Stimulated activated CD4-positive, alpha-beta T cell treated with anti-CD3 and anti-CD28 coated beads, Interleukin-12 subunit alpha, Interleukin-12 subunit beta, amount 100 ng/mL, for 48 hours (primary cell): ENCODE data around the gene DDRGK1.

ENCODE experiments used
- DNase-seq, 3 donors: peaks; one replicate each; pipeline ENCODE4 v3.0.0-alpha.2; 2020; ENCODE audit warnings: low read depth in 2 of 3, low spot score in 1 of 3

DDRGK1 gene

GRCh38 chr20:3235666-3236324 is 31.3 kb upstream of the DDRGK1 start:
- no peak for DNase-seq

GRCh38 chr20:3233991-3234498 is 29.6 kb upstream of the DDRGK1 start:
- no peak for DNase-seq

DNA sequence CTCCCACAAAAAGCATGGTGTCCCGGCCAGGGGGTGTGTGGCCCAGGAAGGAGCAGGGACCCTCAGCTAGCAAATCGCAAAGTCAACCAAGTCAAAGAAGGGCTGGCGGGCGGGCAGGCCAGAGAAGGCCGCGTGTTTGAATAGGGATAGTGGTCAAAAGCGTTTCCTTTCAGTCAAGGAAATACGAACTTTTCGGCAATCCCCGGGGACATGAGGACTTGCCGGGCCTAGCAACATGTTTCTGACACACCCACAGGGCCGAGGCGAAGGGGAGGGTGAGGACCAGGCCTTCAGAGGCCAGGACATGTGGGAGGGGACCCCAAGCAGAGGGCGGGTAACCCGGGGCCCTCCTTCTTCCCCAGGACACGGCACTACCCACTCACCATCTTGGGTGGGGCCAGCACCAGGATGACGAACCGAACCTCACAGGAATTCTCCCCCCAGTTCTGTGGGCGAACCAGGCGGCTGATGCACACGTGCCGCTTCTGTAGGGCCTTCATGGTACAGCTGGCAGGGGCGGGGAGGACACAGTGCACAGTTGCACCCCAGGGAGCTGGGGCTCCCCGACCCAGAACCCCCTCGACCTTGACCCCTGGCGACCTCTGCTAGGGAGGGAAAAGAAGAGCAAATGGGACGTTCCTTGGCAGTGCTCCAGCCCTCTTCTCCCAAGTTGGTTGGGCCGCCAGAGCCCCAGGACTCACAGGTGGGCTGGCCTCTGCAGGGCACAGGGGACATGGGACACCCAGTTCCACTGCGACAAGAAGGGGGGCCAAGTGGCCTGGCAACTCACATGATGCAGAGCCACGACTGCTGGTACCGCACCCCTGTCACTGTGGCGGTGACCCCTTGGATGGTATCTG is 28.9 kb upstream of the DDRGK1 start:
- DNase-seq: no peak

DNA sequence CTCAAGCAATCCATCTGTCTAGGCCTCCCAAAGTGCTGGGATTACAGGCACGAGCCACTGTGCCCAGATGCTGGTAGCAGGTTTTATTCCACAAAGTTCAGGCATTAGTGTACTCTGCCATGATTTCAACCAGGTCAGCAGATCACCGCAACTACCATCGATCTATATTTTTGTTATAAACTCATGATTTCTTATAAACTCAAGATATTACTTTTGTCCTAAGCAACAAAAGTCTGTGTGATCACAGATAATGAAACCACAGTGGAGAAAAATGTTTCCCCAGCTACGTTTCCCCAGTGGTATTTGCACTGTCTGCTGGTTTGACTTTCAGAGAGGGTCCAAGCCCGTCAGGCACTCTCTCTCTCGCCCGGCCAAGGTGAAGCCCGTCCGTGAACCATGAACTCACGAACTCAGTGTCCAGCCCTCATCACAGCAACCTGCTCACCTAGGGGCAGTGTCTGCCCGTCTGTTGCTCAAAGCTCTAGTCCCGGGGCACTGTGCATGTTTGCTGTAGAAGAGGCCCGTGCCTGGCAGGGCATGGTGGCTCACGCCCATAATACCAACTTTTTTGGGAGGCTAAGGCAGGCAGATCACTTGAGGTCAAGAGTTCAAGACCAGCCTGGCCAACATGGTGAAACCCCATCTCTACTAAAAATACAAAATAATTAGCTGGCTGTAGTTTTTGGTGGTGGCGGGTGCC is 27.6 kb upstream of the DDRGK1 start:
- DNase-seq: no peak

- no peak for DNase-seq
Observed at GRCh38 chr20:3231116-3231515, 26.6 kb upstream of the DDRGK1 start.

- DNase-seq: no peak
Observed at GRCh38 chr20:3229798-3230197, 25.3 kb upstream of the DDRGK1 start.

DNA sequence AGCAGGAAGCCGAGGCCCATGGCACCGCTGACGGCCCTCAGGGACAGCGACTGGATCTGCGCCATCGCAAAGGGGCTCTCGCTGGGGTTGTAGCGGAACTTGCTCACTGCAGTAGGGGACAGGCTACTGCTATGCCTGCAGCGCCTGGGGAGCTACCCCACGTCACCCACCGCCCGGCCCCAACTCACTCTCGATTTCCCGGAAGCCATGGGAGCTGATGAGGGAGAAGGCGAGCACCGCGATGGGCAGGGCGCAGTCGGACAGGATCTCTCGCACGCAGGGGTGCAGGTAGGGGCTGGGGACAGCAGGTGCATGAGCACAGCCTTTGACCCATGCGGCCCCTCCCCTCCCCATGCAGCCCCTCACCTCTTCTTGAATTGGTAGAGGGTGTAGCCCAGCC is 24.7 kb upstream of the DDRGK1 start:
- no peak for DNase-seq

DNA sequence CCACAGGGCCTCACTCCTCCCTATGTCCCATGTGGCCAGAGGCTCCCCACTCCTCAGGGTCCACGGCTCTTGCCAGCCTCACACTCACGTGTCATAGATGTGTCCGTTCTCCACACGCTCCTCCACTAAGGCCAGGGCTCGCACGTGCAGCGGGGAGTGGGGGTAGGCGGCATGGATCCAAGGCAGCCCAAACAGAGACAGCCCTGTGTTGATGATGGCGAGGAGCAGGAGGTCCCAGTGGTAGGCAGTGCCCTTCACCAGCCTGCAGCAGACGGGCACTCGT is 24.2 kb upstream of the DDRGK1 start:
- no peak for DNase-seq

GRCh38 chr20:3227936-3228749 is 23.7 kb upstream of the DDRGK1 start:
- no peak for DNase-seq

- DNase-seq: no peak
Observed at GRCh38 chr20:3227506-3227905, 23.0 kb upstream of the DDRGK1 start.

DNA sequence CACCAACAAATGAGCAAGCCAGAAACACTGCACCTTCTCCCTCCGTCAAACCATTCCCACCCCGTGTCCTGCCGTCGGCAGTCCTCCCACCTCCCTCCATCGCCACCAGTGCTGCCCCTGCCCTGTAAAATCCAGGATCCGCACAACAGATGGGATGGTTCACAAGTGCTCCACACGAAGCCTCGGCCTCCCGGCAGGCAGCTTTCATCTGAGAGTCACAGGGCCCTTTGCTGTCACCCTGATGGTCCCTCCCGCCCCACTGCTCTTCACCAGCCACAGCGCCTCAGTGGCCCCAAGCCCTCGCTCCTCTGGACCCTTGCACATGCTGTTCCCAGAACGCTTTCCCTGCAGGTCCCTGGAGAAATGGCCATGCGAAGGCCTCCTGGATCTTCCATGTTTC is 22.4 kb upstream of the DDRGK1 start:
- no peak for DNase-seq

GRCh38 chr20:3226093-3226492 is 21.6 kb upstream of the DDRGK1 start:
- no peak for DNase-seq

- no peak for DNase-seq
Observed at GRCh38 chr20:3224681-3225421, 20.4 kb upstream of the DDRGK1 start.

- no peak for DNase-seq
Observed at GRCh38 chr20:3223994-3224680, 19.7 kb upstream of the DDRGK1 start.

GRCh38 chr20:3223651-3223993 is 19.1 kb upstream of the DDRGK1 start:
- DNase-seq: no peak

DNA sequence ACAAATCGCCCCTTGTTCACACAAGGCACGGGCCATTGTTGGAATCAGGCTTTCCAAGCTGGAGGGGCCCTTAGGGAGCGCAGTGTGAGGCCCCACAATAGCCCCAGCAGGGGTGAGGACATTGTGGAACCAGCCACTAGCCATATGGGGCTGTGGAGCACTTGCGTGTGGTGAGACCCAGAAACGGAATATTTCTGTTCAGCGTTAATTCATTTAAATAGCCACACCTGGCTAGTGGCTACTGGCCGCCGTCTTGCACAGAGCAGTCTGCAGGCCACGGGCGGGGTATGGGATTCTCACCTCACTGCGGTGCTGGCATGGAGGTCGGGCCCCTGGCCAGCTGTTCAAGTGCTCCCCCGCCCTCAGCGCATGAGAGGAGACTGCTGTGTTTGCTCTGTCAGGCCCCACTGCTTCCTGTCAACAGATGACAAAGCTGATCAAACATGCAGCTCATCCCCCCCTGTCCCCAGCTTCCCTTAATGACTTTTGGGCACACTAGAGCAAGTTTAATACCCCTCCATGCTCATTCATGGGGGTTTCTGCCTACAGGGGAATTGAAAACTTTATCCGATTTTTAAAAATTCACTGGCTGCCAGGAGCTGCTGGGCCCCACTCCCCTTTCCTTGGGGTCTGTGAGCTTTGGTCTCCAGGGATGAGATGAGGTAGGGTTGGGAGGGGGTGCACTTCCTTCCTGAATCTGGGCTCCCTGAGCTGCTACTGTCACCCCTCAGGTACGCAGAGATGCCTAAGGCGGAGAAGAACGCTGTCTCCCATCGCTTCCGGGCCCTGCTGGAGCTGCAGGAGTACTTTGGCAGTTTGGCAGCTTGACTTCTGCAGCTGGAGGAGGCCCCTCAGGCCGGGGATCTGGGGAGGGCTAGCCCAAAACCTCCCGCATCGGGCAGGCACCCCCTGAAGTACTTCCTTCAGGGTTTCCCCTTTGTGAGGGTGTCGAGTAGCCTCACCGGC is 18.4 kb upstream of the DDRGK1 start:
- DNase-seq: no peak

DNA sequence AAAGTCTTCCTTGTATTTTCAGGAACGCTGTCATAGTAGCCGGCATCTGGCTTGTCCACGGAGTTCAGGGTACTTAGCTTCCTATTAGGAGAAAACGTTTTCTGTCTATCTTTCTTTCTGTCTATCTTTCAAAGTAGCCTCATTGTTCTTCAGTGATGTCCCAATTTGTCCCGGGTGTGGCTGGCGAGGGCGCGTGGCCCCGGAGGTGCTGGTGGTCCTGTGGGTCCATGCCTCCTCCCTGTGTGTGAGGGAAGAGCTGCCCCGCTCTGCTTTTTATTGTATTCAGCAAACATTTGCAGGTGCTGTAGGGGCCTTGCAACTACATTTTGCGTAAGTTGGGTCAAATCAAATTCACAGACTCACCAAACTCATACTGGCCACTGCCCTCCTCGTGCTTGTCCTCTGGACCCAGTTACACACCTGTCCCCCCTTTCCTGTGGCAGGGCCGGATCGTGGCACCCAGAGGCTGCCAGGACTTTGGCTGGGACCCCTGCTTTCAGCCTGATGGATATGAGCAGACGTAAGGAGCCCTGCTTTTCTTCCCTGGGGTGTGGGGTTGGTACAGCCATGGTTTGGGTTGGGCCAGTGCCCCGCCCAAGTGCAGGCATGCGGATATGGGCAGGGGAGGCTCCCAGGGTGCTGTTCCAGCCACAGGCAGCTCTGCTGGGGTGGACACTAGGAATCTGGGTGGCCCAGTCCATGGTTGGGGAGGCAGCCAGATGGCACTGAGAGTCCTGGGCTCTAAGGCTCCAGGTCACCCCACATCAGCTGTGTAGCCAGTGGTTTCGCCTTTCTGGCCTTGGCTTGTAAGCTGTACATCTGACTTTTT is 17.1 kb upstream of the DDRGK1 start:
- DNase-seq: no peak
